CD4-positive, alpha-beta T cell (primary cell): ENCODE data around the gene GAP43. TPM values are rescaled to one million over a fixed set of nuclear protein-coding genes. Genes with fewer than 3 reads are reported as not detected.

ENCODE experiments used
- ATAC-seq: fragments of 200-7000 bp; cut with Tn5 transposase; one replicate; pipeline ENCODE4 v1.10.0; 2022; ENCODE audit warnings: mild to moderate bottlenecking; ENCODE audit not compliant: poor library complexity
- CTCF ChIA-PET: fragments of 350-600 bp; sonication (Branson Sonifier 250); formaldehyde crosslinking; loops from one replicate; lab custom pipeline; 2021; ENCODE audit warnings: antibody characterized with exemption, inconsistent platforms; lab: Charles Lee
- POLR2A ChIA-PET: fragments of 350-600 bp; sonication (Branson Sonifier 250); formaldehyde crosslinking; loops from one replicate; lab custom pipeline; 2021; ENCODE audit warnings: antibody characterized with exemption, inconsistent platforms; lab: Charles Lee
- DNase-seq, 14 experiments: peaks; one replicate each; pipeline ENCODE4 v3.0.0-alpha.2; 2013 to 2020; ENCODE audit warnings: mixed read lengths in 2 of 14
- H3K27ac ChIP-seq, 2 donors: one replicate each; pipeline versions ENCODE4 v1.5.1 to v1.7.0; 2013; ENCODE audit warnings: low read length in 2 of 2, low read depth in 1 of 2, mild to moderate bottlenecking in 1 of 2
- H3K27me3 ChIP-seq, 2 experiments: 1 replicate in 1 of 2; 2 replicates in 1 of 2; pipeline versions ENCODE4 v1.6.1 to v1.7.0; 2013; ENCODE audit warnings: low read length in 2 of 2, control low read depth in 1 of 2, mild to moderate bottlenecking in 1 of 2, moderate library complexity in 1 of 2; ENCODE audit not compliant: insufficient read depth in 2 of 2, control insufficient read depth in 1 of 2
- H3K36me3 ChIP-seq: one replicate; pipeline ENCODE4 v1.6.1; 2013; ENCODE audit warnings: low read length, control low read depth; ENCODE audit not compliant: insufficient read depth
- H3K4me1 ChIP-seq: one replicate; pipeline ENCODE4 v1.6.1; 2013; ENCODE audit warnings: low read length, control low read depth; ENCODE audit not compliant: insufficient read depth
- H3K4me3 ChIP-seq: one replicate; pipeline ENCODE4 v1.5.1; 2013; ENCODE audit warnings: mild to moderate bottlenecking, low read length, moderate library complexity
- H3K9me3 ChIP-seq, 2 experiments: 1 replicate in 1 of 2; 2 replicates in 1 of 2; pipeline versions ENCODE4 v1.6.1 to v1.7.0; 2013; ENCODE audit warnings: low read length in 2 of 2, mild to moderate bottlenecking in 2 of 2, control low read depth in 1 of 2, moderate library complexity in 1 of 2; ENCODE audit not compliant: control insufficient read depth in 1 of 2, insufficient read depth in 1 of 2
- H3K27ac Mint-ChIP-seq: one replicate; pipeline ENCODE4 v1.8.0; 2020; ENCODE audit warnings: mixed read lengths
- H3K27me3 Mint-ChIP-seq: one replicate; pipeline ENCODE4 v1.8.0; 2021; ENCODE audit warnings: mixed read lengths
- H3K36me3 Mint-ChIP-seq: one replicate; pipeline ENCODE4 v1.8.0; 2021; ENCODE audit warnings: low read depth, mixed read lengths
- H3K4me1 Mint-ChIP-seq: one replicate; pipeline ENCODE4 v1.8.0; 2021; ENCODE audit warnings: low read depth, mixed read lengths
- H3K4me3 Mint-ChIP-seq: one replicate; pipeline ENCODE4 v1.8.0; 2020; ENCODE audit warnings: mild to moderate bottlenecking, mixed read lengths
- H3K9me3 Mint-ChIP-seq: one replicate; pipeline ENCODE4 v1.8.0; 2020; ENCODE audit warnings: mixed read lengths
- intact Hi-C, 2 experiments: fragments of 100-400 bp; cut with DNase I in 1 of 2; cut with micrococcal nuclease in 1 of 2; formaldehyde crosslinking; loops; one replicate each; pipeline versions ENCODE4 v1.15.1 to v1.9.0; 2023 to 2025; cut with DNase I, micrococcal nuclease
- total RNA-seq, 174 experiments: library from RNA in 2 of 174; stranded (reverse) in 2 of 174; gene quantifications; one replicate each; pipeline ENCODE4 v1.2.3 and lab custom pipeline; 2021 to 2026
- TF ChIP-seq, protein P1 (sequence below): fragments of 200-600 bp; IDR thresholded peaks from one replicate; pipeline ENCODE4 v1.8.0; 2022; ENCODE audit warnings: antibody characterized with exemption, mild to moderate bottlenecking

Gene GAP43
- total RNA-seq, 2 experiments from 2014 or later, result not detected

DNA sequence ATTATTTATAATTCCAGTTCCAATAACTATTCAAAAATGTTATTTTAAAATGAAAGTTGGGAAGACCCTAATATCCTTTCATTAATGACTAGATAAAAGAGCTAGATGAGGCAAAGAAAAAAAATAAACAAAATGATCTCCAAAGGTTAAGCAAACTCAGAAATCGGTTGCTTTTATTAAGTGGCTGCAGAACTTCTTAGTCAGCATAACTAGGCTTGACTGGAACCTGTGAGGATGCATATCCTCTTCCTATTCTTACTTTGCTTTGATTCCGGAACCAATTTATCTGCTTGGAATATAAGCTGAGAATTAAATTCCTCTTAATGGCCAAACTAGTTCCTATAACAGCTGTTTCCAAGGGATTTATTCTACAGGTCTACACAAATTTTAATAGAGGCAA is 10.7 kb downstream of the GAP43 start:
- no peaks in the 10 kb centered on the region for H3K9me3 ChIP-seq
- no peaks in the 10 kb centered on the region for H3K4me1 ChIP-seq
- no peaks in the 10 kb centered on the region for H3K4me1 Mint-ChIP-seq
- ChIA-PET POLR2A (no interaction called here), CTCF (no interaction called here)
- peaks cover 0 to 21% of the 10 kb centered on the region in 2 experiments for H3K27me3 ChIP-seq
- H3K36me3 ChIP-seq, result no peaks in the 10 kb centered on the region
- no peaks in the 10 kb centered on the region for H3K9me3 Mint-ChIP-seq
- H3K27me3 Mint-ChIP-seq, result peaks cover 38% of the 10 kb centered on the region
- no peak overlapping the region for H3K4me3 ChIP-seq
- H3K36me3 Mint-ChIP-seq, result no peaks in the 10 kb centered on the region
- ATAC-seq, result no peak
- H3K27ac Mint-ChIP-seq, result no peak overlapping the region
- TF ChIP-seq, protein P1, sequence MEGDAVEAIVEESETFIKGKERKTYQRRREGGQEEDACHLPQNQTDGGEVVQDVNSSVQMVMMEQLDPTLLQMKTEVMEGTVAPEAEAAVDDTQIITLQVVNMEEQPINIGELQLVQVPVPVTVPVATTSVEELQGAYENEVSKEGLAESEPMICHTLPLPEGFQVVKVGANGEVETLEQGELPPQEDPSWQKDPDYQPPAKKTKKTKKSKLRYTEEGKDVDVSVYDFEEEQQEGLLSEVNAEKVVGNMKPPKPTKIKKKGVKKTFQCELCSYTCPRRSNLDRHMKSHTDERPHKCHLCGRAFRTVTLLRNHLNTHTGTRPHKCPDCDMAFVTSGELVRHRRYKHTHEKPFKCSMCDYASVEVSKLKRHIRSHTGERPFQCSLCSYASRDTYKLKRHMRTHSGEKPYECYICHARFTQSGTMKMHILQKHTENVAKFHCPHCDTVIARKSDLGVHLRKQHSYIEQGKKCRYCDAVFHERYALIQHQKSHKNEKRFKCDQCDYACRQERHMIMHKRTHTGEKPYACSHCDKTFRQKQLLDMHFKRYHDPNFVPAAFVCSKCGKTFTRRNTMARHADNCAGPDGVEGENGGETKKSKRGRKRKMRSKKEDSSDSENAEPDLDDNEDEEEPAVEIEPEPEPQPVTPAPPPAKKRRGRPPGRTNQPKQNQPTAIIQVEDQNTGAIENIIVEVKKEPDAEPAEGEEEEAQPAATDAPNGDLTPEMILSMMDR, result no peak
- intact Hi-C loops, result no loop called here
- no peak overlapping the region for H3K27ac ChIP-seq
- no peak overlapping the region for H3K4me3 Mint-ChIP-seq
- DNase-seq, result no peak

DNA sequence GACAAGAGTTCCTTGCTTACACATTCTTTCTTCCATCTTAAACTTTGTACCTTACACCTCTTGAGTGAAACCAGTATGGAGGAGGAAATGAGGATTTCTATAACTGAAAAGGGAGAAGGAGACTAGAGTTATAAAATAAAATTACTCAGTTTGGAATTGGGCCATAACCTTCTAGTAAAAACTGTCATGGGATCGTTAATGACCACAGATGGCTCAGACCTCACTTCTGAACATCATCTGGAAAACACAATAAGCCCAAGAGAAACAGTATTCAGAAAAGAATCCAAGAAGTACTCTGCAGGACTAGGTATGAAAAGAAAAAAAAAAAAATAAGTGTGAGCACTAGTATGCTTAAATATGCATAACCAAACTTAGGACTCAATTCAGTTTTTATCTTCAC is 12.1 kb downstream of the GAP43 start:
- CTCF ChIA-PET, result no interaction called here
- TF ChIP-seq, protein P1, result no peak
- Histone ChIP-seq H3K4me3 (no peak overlapping the region), H3K9me3 (no peaks in the 10 kb centered on the region), H3K4me1 (no peaks in the 10 kb centered on the region), H3K27ac (no peak overlapping the region), H3K36me3 (no peaks in the 10 kb centered on the region), H3K27me3 (peaks cover 0 to 14% of the 10 kb centered on the region in 2 experiments)
- Mint-ChIP-seq H3K36me3 (no peaks in the 10 kb centered on the region), H3K9me3 (no peaks in the 10 kb centered on the region), H3K4me1 (no peaks in the 10 kb centered on the region), H3K27ac (no peak overlapping the region), H3K27me3 (peaks cover 36% of the 10 kb centered on the region), H3K4me3 (no peak overlapping the region)
- POLR2A ChIA-PET, result no interaction called here
- ATAC-seq (no peak), DNase-seq (no peak)
- intact Hi-C loops, result no loop called here

DNA sequence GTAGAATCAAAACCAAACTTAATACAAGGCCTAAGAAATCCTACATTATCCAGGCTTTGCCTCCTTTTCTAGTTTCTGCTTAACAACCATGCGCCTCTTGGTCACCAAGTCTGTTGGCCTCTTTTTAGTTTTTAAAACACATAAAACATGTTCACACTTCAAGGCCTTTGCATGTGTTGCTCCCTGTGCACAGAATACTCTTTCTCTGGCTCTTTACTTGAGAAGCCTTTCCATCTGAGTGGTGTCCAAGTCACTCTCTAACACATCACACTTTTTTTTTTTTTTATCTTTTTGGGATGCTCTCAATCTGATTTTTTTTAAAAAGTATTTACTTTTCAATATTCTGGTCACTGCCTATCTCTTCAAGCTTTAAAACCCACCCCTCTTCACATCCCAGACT is 14.9 kb downstream of the GAP43 start:
- DNase-seq, result no peak
- Mint-ChIP-seq H3K4me3 (no peak overlapping the region), H3K4me1 (no peaks in the 10 kb centered on the region), H3K27ac (no peak overlapping the region), H3K36me3 (no peaks in the 10 kb centered on the region), H3K9me3 (no peaks in the 10 kb centered on the region), H3K27me3 (peaks cover 28% of the 10 kb centered on the region)
- no peak overlapping the region for H3K4me3 ChIP-seq
- no peak for ATAC-seq
- TF ChIP-seq, protein P1, result no peak
- POLR2A ChIA-PET, result no interaction called here
- no peaks in the 10 kb centered on the region for H3K9me3 ChIP-seq
- CTCF ChIA-PET, result no interaction called here
- no peaks in the 10 kb centered on the region for H3K4me1 ChIP-seq
- no peak overlapping the region for H3K27ac ChIP-seq
- H3K36me3 ChIP-seq, result no peaks in the 10 kb centered on the region
- H3K27me3 ChIP-seq, result peaks cover 0 to under 1% of the 10 kb centered on the region in 2 experiments
- intact Hi-C loops, result no loop called here
